ENCODE measurements around the gene CDH3. TPM values are rescaled to one million over a fixed set of nuclear protein-coding genes. Genes with fewer than 3 reads are reported as not detected.

CDH3 gene
- polyA plus RNA-seq: 1 to 10 TPM in 2 of 3 donors, under 1 TPM in 1; 0.25 to 1.4 (median 1.2) TPM

GRCh38 chr16:68644715-68645493 is at the start of gene CDH3:
TSS of gene CDH3 (plus strand) at chr16:68645310. CDS start at chr16:68645380, 70 bp downstream.
- WGBS, 3 donors: 1 to 2% (median 1%) methylated on average over 52 to 53 of the region's 53 CpGs
- H3K27ac ChIP-seq (ENCODE audit: low read depth, low read length): no peak within 1 kb of the TSS

GRCh38 chr16:68596266-68596665 is 48.8 kb upstream of the CDH3 start:
- no peak overlapping the region for H3K27ac ChIP-seq (ENCODE audit: low read depth, low read length)
- WGBS, 3 donors: 88 to 96% (median 90%) methylated on average over 6 of the region's 6 CpGs

- WGBS, 3 donors: 94 to 97% (median 96%) methylated on average over 1 of the region's 1 CpG
- no peak overlapping the region for H3K27ac ChIP-seq (ENCODE audit: low read depth, low read length)
These were observed 45.5 kb upstream of the CDH3 start for GRCh38 chr16:68599586-68599985.

- WGBS, 3 donors: 67 to 80% (median 76%) methylated on average over 5 of the region's 5 CpGs
- H3K27ac ChIP-seq (ENCODE audit: low read depth, low read length): no peak overlapping the region
These were observed 39.4 kb upstream of the CDH3 start for GRCh38 chr16:68605746-68606145.

- no peak overlapping the region for H3K27ac ChIP-seq (ENCODE audit: low read depth, low read length)
- WGBS, 3 donors: 91 to 98% (median 98%) methylated on average over 7 of the region's 7 CpGs
These were observed 37.7 kb upstream of the CDH3 start for GRCh38 chr16:68607443-68607842.

- no peak overlapping the region for H3K27ac ChIP-seq (ENCODE audit: low read depth, low read length)
- 86 to 96% (median 95%) methylated on average over 2 of the region's 2 CpGs for WGBS, 3 donors
These were observed 36.8 kb upstream of the CDH3 start for GRCh38 chr16:68608330-68608729.

GRCh38 chr16:68612996-68613395 is 32.1 kb upstream of the CDH3 start:
- 82 to 86% (median 85%) methylated on average over 3 of the region's 3 CpGs for WGBS, 3 donors
- no peak overlapping the region for H3K27ac ChIP-seq (ENCODE audit: low read depth, low read length)

- 78 to 84% (median 81%) methylated on average over 7 of the region's 7 CpGs for WGBS, 3 donors
These were observed 27.4 kb upstream of the CDH3 start for GRCh38 chr16:68617734-68618133.

GRCh38 chr16:68626557-68626956 is 18.6 kb upstream of the CDH3 start:
- WGBS, 3 donors: 82 to 86% (median 84%) methylated on average over 8 of the region's 8 CpGs

More at GRCh38 chr16:68617734-68618133, 27.4 kb upstream of the CDH3 start:
- no peak overlapping the region for H3K27ac ChIP-seq (ENCODE audit: low read depth, low read length)

GRCh38 chr16:68627951-68628425 is 17.1 kb upstream of the CDH3 start:
- 35 to 47% (median 43%) methylated on average over 5 of the region's 5 CpGs for WGBS, 3 donors

More at GRCh38 chr16:68626557-68626956, 18.6 kb upstream of the CDH3 start:
- no peak overlapping the region for H3K27ac ChIP-seq (ENCODE audit: low read depth, low read length)

GRCh38 chr16:68629351-68629910 is 15.7 kb upstream of the CDH3 start:
- H3K27ac ChIP-seq (ENCODE audit: low read depth, low read length): no peak overlapping the region
- 70 to 80% (median 77%) methylated on average over 7 of the region's 7 CpGs for WGBS, 3 donors

More at GRCh38 chr16:68627951-68628425, 17.1 kb upstream of the CDH3 start:
- H3K27ac ChIP-seq (ENCODE audit: low read depth, low read length): no peak overlapping the region

GRCh38 chr16:68636064-68636560 is 9.0 kb upstream of the CDH3 start:
- WGBS, 3 donors: 29 to 50% (median 46%) methylated on average over 12 of the region's 12 CpGs
- no peak overlapping the region for H3K27ac ChIP-seq (ENCODE audit: low read depth, low read length)

- WGBS, 3 donors: 44 to 83% (median 56%) methylated on average over 1 of the region's 1 CpG
These were observed 8.3 kb upstream of the CDH3 start for GRCh38 chr16:68636818-68637217.

GRCh38 chr16:68640972-68641371 is 4.1 kb upstream of the CDH3 start:
- 74 to 82% (median 80%) methylated on average over 3 of the region's 3 CpGs for WGBS, 3 donors
- no peak overlapping the region for H3K27ac ChIP-seq (ENCODE audit: low read depth, low read length)

More at GRCh38 chr16:68636818-68637217, 8.3 kb upstream of the CDH3 start:
- no peak overlapping the region for H3K27ac ChIP-seq (ENCODE audit: low read depth, low read length)

GRCh38 chr16:68642047-68642435 is 3.1 kb upstream of the CDH3 start:
- H3K27ac ChIP-seq (ENCODE audit: low read depth, low read length): no peak overlapping the region

GRCh38 chr16:68642436-68643101 is 2.5 kb upstream of the CDH3 start:
- WGBS, 3 donors: 3 to 6% (median 4%) methylated on average over 51 of the region's 51 CpGs
- no peak overlapping the region for H3K27ac ChIP-seq (ENCODE audit: low read depth, low read length)

More at GRCh38 chr16:68642047-68642435, 3.1 kb upstream of the CDH3 start:
- 45 to 60% (median 55%) methylated on average over 10 of the region's 10 CpGs for WGBS, 3 donors

- whole genome bisulfite sequencing, 3 donors: 78 to 86% (median 83%) methylated on average over 13 of the region's 13 CpGs
- H3K27ac ChIP-seq (ENCODE audit: low read depth, low read length): no peak overlapping the region
These were observed 1.9 kb upstream of the CDH3 start for GRCh38 chr16:68643227-68643626.

GRCh38 chr16:68643847-68644246 is 1.3 kb upstream of the CDH3 start:
- 24 to 35% (median 28%) methylated on average over 10 of the region's 10 CpGs for WGBS, 3 donors
- no peak overlapping the region for H3K27ac ChIP-seq (ENCODE audit: low read depth, low read length)

- H3K27ac ChIP-seq (ENCODE audit: low read depth, low read length): no peak overlapping the region
- WGBS, 3 donors: 9 to 18% (median 11%) methylated on average over 17 of the region's 17 CpGs
These were observed 814 bp upstream of the CDH3 start for GRCh38 chr16:68644296-68644695.
